HUES64 (cell line): ENCODE data around the gene GOLT1A.

Experiments used
- H3K27ac ChIP-seq: 2 replicates; pipeline ENCODE4 v1.7.0; 2013; ENCODE audit warnings: low read depth, low read length, inconsistent platforms
- H3K27me3 ChIP-seq: 2 replicates; pipeline ENCODE4 v1.6.1; 2013; ENCODE audit warnings: mild to moderate bottlenecking, low read length; ENCODE audit not compliant: insufficient read depth
- H3K36me3 ChIP-seq: 2 replicates; pipeline ENCODE4 v1.6.1; 2013; ENCODE audit warnings: mild to moderate bottlenecking, low read length; ENCODE audit not compliant: insufficient read depth
- H3K4me1 ChIP-seq: 2 replicates; pipeline ENCODE4 v1.6.1; 2013; ENCODE audit warnings: mild to moderate bottlenecking, low read length, moderate library complexity; ENCODE audit not compliant: insufficient read depth
- H3K4me3 ChIP-seq: 2 replicates; pipeline ENCODE4 v1.5.1; 2013; ENCODE audit warnings: mild to moderate bottlenecking, low read length, moderate library complexity
- H3K9ac ChIP-seq: 2 replicates; pipeline ENCODE4 v1.6.1; 2013; ENCODE audit warnings: mild to moderate bottlenecking, low read depth, low read length
- H3K9me3 ChIP-seq: 2 replicates; pipeline ENCODE4 v1.6.1; 2013; ENCODE audit warnings: low read depth, low read length; ENCODE audit not compliant: insufficient read depth
- WGBS: fragments of 150-250, 120-280 bp; methylation state at CpG from one replicate; pipeline ENCODE4 v1.1.7; 2013; ENCODE audit warnings: missing lambda C conversion rate; 5-methylcytosine and 5-hydroxymethylcytosine counted together

Gene GOLT1A

GRCh38 chr1:204198348-204199340 is 15.1 kb downstream of the GOLT1A start:
- H3K27ac ChIP-seq = no peak overlapping the region
- H3K36me3 ChIP-seq = no peaks in the 10 kb centered on the region
- H3K4me1 ChIP-seq = peaks cover 3% of the 10 kb centered on the region; the same call in 1 of the 2 replicates
- H3K9ac ChIP-seq = no peak overlapping the region
- no peaks in the 10 kb centered on the region; the same call in 1 of the 2 replicates for H3K27me3 ChIP-seq
- 76% methylated on average over 17 of the region's 18 CpGs for WGBS
- H3K9me3 ChIP-seq = no peaks in the 10 kb centered on the region
- no peak overlapping the region for H3K4me3 ChIP-seq

- Histone ChIP-seq H3K4me1 (peaks cover 3% of the 10 kb centered on the region; the same call in 1 of the 2 replicates), H3K27me3 (peaks cover 4% of the 10 kb centered on the region; the same call in 1 of the 2 replicates), H3K36me3 (no peaks in the 10 kb centered on the region), H3K27ac (no peak overlapping the region), H3K9ac (no peak overlapping the region), H3K9me3 (no peaks in the 10 kb centered on the region), H3K4me3 (no peak overlapping the region)
- WGBS = 93% methylated on average over 5 of the region's 5 CpGs
These were observed 16.7 kb downstream of the GOLT1A start for GRCh38 chr1:204197068-204197467.

GRCh38 chr1:204196068-204196795 is 17.6 kb downstream of the GOLT1A start, which contains the start of gene KISS1:
Gene KISS1 (minus strand): TSS chr1:204196491. CDS start chr1:204192876, 3,615 bp downstream.
- Histone ChIP-seq H3K36me3 (no peaks in the 10 kb centered on the region), H3K9me3 (no peaks in the 10 kb centered on the region), H3K4me3 (no peak within 1 kb of the TSS), H3K27ac (no peak within 1 kb of the TSS), H3K27me3 (peaks cover 12% of the 10 kb centered on the region; the same call in 1 of the 2 replicates), H3K4me1 (peaks cover 3% of the 10 kb centered on the region; the same call in 1 of the 2 replicates), H3K9ac (no peak within 1 kb of the TSS)
- WGBS = 73% methylated on average over 16 of the region's 18 CpGs

GRCh38 chr1:204194771-204195170 is 19.0 kb downstream of the GOLT1A start:
- no peaks in the 10 kb centered on the region for H3K36me3 ChIP-seq
- no peak overlapping the region for H3K4me3 ChIP-seq
- H3K9ac ChIP-seq = no peak overlapping the region
- no peaks in the 10 kb centered on the region for H3K9me3 ChIP-seq
- peaks cover 25% of the 10 kb centered on the region for H3K27me3 ChIP-seq
- peaks cover 3% of the 10 kb centered on the region for H3K4me1 ChIP-seq
- WGBS = 91% methylated on average over 7 of the region's 7 CpGs
- no peak overlapping the region for H3K27ac ChIP-seq

GRCh38 chr1:204194080-204194479 is 19.7 kb downstream of the GOLT1A start:
- WGBS = 93% methylated on average over 2 of the region's 2 CpGs
- H3K27me3 ChIP-seq = peaks cover 32% of the 10 kb centered on the region

GRCh38 chr1:204192589-204193352 is 21.0 kb downstream of the GOLT1A start:
- no peak overlapping the region for H3K27ac ChIP-seq
- H3K9ac ChIP-seq = no peak overlapping the region
- no peak overlapping the region for H3K4me3 ChIP-seq
- peaks cover 45% of the 10 kb centered on the region for H3K27me3 ChIP-seq
- no peaks in the 10 kb centered on the region for H3K36me3 ChIP-seq
- no peaks in the 10 kb centered on the region; the same call in 1 of the 2 replicates for H3K4me1 ChIP-seq
- 90% methylated on average over 3 of the region's 3 CpGs for WGBS
- H3K9me3 ChIP-seq = no peaks in the 10 kb centered on the region

More at GRCh38 chr1:204194080-204194479, 19.7 kb downstream of the GOLT1A start:
- Histone ChIP-seq H3K4me3 (no peak overlapping the region), H3K4me1 (peaks cover 3% of the 10 kb centered on the region), H3K9me3 (no peaks in the 10 kb centered on the region), H3K9ac (no peak overlapping the region), H3K27ac (no peak overlapping the region), H3K36me3 (no peaks in the 10 kb centered on the region)

GRCh38 chr1:204192046-204192445 is 21.7 kb downstream of the GOLT1A start:
- H3K27ac ChIP-seq = no peak overlapping the region
- H3K4me3 ChIP-seq = no peak overlapping the region
- H3K9me3 ChIP-seq = no peaks in the 10 kb centered on the region
- H3K4me1 ChIP-seq = no peaks in the 10 kb centered on the region; the same call in 1 of the 2 replicates
- no peak overlapping the region for H3K9ac ChIP-seq
- H3K27me3 ChIP-seq = peaks cover 52% of the 10 kb centered on the region
- 92% methylated on average over 2 of the region's 2 CpGs for WGBS
- H3K36me3 ChIP-seq = no peaks in the 10 kb centered on the region

- H3K9ac ChIP-seq = no peak overlapping the region
- no peaks in the 10 kb centered on the region for H3K36me3 ChIP-seq
- no peaks in the 10 kb centered on the region for H3K9me3 ChIP-seq
- peaks cover 56% of the 10 kb centered on the region for H3K27me3 ChIP-seq
- 92% methylated on average over 7 of the region's 7 CpGs for WGBS
- H3K4me1 ChIP-seq = no peaks in the 10 kb centered on the region; the same call in 1 of the 2 replicates
- no peak overlapping the region for H3K4me3 ChIP-seq
- H3K27ac ChIP-seq = no peak overlapping the region
These were observed 22.3 kb downstream of the GOLT1A start for GRCh38 chr1:204191456-204191855.

GRCh38 chr1:204190212-204191211 is 23.3 kb downstream of the GOLT1A start:
- Histone ChIP-seq H3K9ac (no peak overlapping the region), H3K4me3 (peak overlapping the region; percentile 40), H3K4me1 (no peaks in the 10 kb centered on the region; the same call in 1 of the 2 replicates), H3K9me3 (no peaks in the 10 kb centered on the region), H3K27me3 (peaks cover 56% of the 10 kb centered on the region), H3K27ac (no peak overlapping the region), H3K36me3 (no peaks in the 10 kb centered on the region)
- 17% methylated on average over 43 of the region's 44 CpGs for WGBS
